DND-41 (cell line): ENCODE measurements around the gene EHMT1.
"Not testable (repeated sequence)": the region's sequence is repeated elsewhere in the genome, so short reads cannot be mapped to it uniquely, and the experiment has no call there.

ENCODE experiments used
- ATAC-seq: fragments of 200-7000 bp; cut with Tn5 transposase; 3 replicates; pipeline ENCODE4 v1.9.1; 2021; ENCODE audit warnings: low read depth; ENCODE audit not compliant: insufficient read depth
- DNase-seq: peaks from one replicate; pipeline ENCODE4 v3.0.0-alpha.2; 2020
- H2AFZ ChIP-seq: 2 replicates; pipeline ENCODE4 v1.6.0; 2012; ENCODE audit warnings: low read depth, low read length
- H3K27ac ChIP-seq: 2 replicates; pipeline ENCODE4 v1.5.1; 2012; ENCODE audit warnings: low read length, inconsistent platforms
- H3K27me3 ChIP-seq: fragments of 200-600 bp; sonication (generic); 2 replicates; pipeline ENCODE4 v1.6.0; 2012; ENCODE audit warnings: low read length, mild to moderate bottlenecking, inconsistent platforms; ENCODE audit not compliant: insufficient read depth, poor library complexity
- H3K36me3 ChIP-seq: 2 replicates; pipeline ENCODE4 v1.5.1; 2012; ENCODE audit warnings: low read length, inconsistent platforms; ENCODE audit not compliant: insufficient read depth
- H3K4me1 ChIP-seq: 2 replicates; pipeline ENCODE4 v1.5.1; 2012; ENCODE audit warnings: mild to moderate bottlenecking, low read length; ENCODE audit not compliant: insufficient read depth
- H3K4me2 ChIP-seq: 2 replicates; pipeline ENCODE4 v1.6.0; 2012; ENCODE audit warnings: mild to moderate bottlenecking, moderate library complexity, low read length, inconsistent platforms; ENCODE audit not compliant: insufficient read depth
- H3K4me3 ChIP-seq, 2 experiments: fragments of 200-600 bp in 1 of 2; shearing (Covaris generic) in 1 of 2; 2 replicates each; pipeline ENCODE4 v1.5.1; 2012 to 2016; ENCODE audit warnings: inconsistent platforms in 2 of 2, low read length in 2 of 2, mild to moderate bottlenecking in 2 of 2, low read depth in 1 of 2, moderate library complexity in 1 of 2
- H3K79me2 ChIP-seq: 2 replicates; pipeline ENCODE4 v1.6.0; 2012; ENCODE audit warnings: low read length, inconsistent platforms; ENCODE audit not compliant: insufficient read depth
- H3K9ac ChIP-seq: 2 replicates; pipeline ENCODE4 v1.6.0; 2012; ENCODE audit warnings: low read depth, mild to moderate bottlenecking, inconsistent platforms, low read length, moderate library complexity
- H3K9me3 ChIP-seq: 2 replicates; pipeline ENCODE4 v1.5.1; 2012; ENCODE audit warnings: low read length, moderate library complexity, mild to moderate bottlenecking, inconsistent platforms; ENCODE audit not compliant: insufficient read depth, severe bottlenecking
- H4K20me1 ChIP-seq: 2 replicates; pipeline ENCODE4 v1.6.0; 2012; ENCODE audit warnings: low read length; ENCODE audit not compliant: insufficient read depth
- CTCF ChIP-seq: IDR thresholded peaks from 2 replicates; pipeline ENCODE4 v1.5.1; 2012; ENCODE audit warnings: borderline replicate concordance, low read length, moderate library complexity, mild to moderate bottlenecking; ENCODE audit not compliant: poor library complexity, severe bottlenecking; ENCODE audit errors: extremely low read depth
- EZH2 ChIP-seq: IDR thresholded peaks from 3 replicates; pipeline ENCODE4 v1.6.1; 2012; ENCODE audit warnings: borderline replicate concordance, low read depth, mild to moderate bottlenecking, moderate library complexity, low read length, inconsistent platforms; ENCODE audit not compliant: severe bottlenecking

Gene EHMT1

GRCh38 chr9:137876781-137877386 lies 258.1 kb downstream of the EHMT1 start:
- DNase-seq (no peak), ATAC-seq (no peak)
- H3K79me2 ChIP-seq: no peaks in the 10 kb centered on the region
- no peak overlapping the region for H3K9ac ChIP-seq
- no peaks in the 10 kb centered on the region for H3K36me3 ChIP-seq
- H3K27ac ChIP-seq: no peak overlapping the region
- no peak overlapping the region for H2AFZ ChIP-seq
- TF ChIP-seq CTCF: no peak
- H4K20me1 ChIP-seq: no peaks in the 10 kb centered on the region; the same call in 1 of the 2 replicates
- H3K27me3 ChIP-seq: no peaks in the 10 kb centered on the region
- H3K4me1 ChIP-seq: no peaks in the 10 kb centered on the region
- no peaks in the 10 kb centered on the region for H3K9me3 ChIP-seq
- H3K4me2 ChIP-seq: no peak overlapping the region
- H3K4me3 ChIP-seq: no peak overlapping the region

GRCh38 chr9:137877506-137878122 lies 258.8 kb downstream of the EHMT1 start, which contains the start of gene CACNA1B:
TSS of gene CACNA1B (plus strand) at chr9:137877782. CDS start at chr9:137877934, 152 bp downstream.
- H3K27ac ChIP-seq, H3K4me2 ChIP-seq, H3K4me1 ChIP-seq, DNase-seq, H3K4me3 ChIP-seq, H4K20me1 ChIP-seq, ATAC-seq, H3K27me3 ChIP-seq, H3K79me2 ChIP-seq, H3K9me3 ChIP-seq, H3K9ac ChIP-seq, H2AFZ ChIP-seq, H3K36me3 ChIP-seq: not testable (repeated sequence)

- Histone ChIP-seq H2AFZ (no peak overlapping the region), H4K20me1 (peaks cover 4% of the 10 kb centered on the region; the same call in 1 of the 2 replicates), H3K4me1 (no peaks in the 10 kb centered on the region), H3K27me3 (no peaks in the 10 kb centered on the region), H3K27ac (no peak overlapping the region), H3K4me3 (no peak overlapping the region), H3K9ac (no peak overlapping the region), H3K36me3 (no peaks in the 10 kb centered on the region), H3K9me3 (no peaks in the 10 kb centered on the region), H3K79me2 (no peaks in the 10 kb centered on the region), H3K4me2 (no peak overlapping the region)
- TF ChIP-seq EZH2: no peak
- no peak for TF ChIP-seq CTCF
- ATAC-seq (no peak), DNase-seq (no peak)
Observed at GRCh38 chr9:137878146-137878941, 259.5 kb downstream of the EHMT1 start.

- H3K27me3 ChIP-seq: no peaks in the 10 kb centered on the region
- TF ChIP-seq CTCF: no peak
- no peak for TF ChIP-seq EZH2
- no peaks in the 10 kb centered on the region for H3K9me3 ChIP-seq
- no peak for ATAC-seq
- no peaks in the 10 kb centered on the region for H3K79me2 ChIP-seq
- no peak overlapping the region for H2AFZ ChIP-seq
- H3K4me1 ChIP-seq: no peaks in the 10 kb centered on the region
- H3K4me2 ChIP-seq: no peak overlapping the region
- H3K27ac ChIP-seq: no peak overlapping the region
- H4K20me1 ChIP-seq: peaks cover 4% of the 10 kb centered on the region; the same call in 1 of the 2 replicates
- no peak overlapping the region for H3K4me3 ChIP-seq
- DNase-seq: no peak
- no peaks in the 10 kb centered on the region for H3K36me3 ChIP-seq
- H3K9ac ChIP-seq: no peak overlapping the region
Observed at GRCh38 chr9:137879052-137879451, 260.2 kb downstream of the EHMT1 start.
